KBM-7 (cell line): Measurements from ENCODE around the gene TCERG1L.
"Not testable (repeated sequence)": the region's sequence is repeated elsewhere in the genome, so short reads cannot be mapped to it uniquely, and the experiment has no call there.

ENCODE experiments used
- DNase-seq: peaks from one replicate; pipeline ENCODE4 v3.0.0-alpha.2; 2015
- in situ Hi-C: fragments of 300-500 bp; cut with MboI; formaldehyde crosslinking; loops from 2 replicates; pipeline ENCODE4 v1.14.3; 2020; ENCODE audit warnings: low sequenced_read_pairs, low pct_unique_long_range_greater_than_20kb, mixed read lengths

The TCERG1L gene

DNA sequence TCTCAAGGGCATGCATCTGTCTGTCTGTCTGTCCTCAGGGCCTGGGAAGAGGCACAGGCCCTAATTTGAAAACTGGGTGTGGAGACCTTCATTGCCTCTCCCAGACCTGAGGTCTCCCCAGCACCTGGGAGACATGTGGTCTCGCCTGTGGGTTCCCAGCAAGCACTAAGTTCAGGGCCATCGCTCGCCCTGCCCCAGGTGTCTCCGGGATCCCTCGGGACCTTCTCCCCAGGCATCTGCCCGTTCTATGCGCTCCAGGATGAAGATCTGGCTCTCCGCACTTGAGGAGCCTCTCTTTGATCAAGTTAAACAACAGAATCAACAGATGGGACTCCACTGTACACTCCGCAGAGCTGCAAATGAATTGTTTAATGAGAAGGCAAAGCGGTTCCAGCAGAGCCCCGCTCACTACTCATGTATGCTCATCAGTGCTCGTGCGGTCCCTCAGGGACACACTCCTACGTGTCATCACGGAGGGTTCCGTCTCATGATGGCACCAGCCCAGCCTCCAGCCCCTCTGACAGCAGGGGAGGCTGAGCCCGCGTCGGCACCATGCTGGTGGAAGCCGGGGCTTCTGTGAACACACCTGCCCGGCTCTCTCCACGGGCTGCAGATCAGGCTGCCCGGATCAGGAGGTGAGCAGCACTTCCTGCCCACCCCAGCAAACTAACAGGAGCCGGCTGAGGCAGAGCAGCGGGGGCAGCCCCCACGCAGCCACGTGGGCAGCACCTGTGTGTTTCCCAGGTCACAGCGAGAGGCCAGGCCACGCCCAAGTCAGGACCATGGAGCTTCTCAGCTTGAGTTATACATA lies 132.8 kb downstream of the TCERG1L start:
- no peak for DNase-seq
- in situ Hi-C loops = no loop called here

DNA sequence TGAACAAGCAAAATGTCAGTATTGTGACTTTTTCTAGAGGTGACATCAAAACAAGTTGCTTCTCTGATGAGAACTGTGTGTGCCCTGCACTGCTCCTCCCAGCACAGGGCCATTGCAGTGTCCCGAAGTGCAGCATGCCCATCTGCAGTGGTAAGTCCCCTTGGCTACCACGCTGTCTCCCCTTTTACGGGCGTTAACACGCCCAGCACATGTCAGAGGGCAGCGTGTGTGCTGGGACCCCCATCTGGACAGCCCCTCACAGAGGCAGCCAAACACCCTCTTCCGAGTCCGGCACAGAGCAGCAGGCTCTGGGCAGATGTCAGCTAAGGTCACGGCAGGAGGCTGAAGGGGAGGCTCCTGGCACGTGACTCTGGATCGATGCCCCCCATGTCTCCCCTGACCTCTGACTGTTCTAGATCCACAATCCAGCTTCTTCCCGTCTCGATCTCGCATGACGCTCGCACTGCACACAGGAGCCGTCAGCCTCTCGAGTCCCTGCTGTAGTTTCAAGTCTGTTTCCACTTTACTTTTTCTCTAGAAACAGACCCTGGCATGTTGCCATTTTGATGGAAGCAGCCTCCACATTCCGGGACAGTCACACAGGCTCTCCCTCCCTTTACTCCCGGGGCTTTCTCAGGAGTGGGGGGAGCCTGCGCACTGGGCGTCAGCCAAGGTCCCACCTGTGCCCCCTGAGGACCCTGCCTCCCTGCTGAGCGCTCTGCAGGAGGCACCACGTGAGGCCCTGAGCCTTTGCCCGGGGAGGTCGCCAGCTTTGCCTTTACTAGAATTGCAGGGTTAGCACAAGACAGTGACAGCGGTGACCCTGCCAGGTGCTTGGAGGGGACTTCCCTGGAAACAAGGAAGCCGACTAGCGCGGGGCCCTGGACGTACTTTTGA lies 133.8 kb downstream of the TCERG1L start:
- in situ Hi-C loops = no loop called here
- DNase-seq = no peak

DNA sequence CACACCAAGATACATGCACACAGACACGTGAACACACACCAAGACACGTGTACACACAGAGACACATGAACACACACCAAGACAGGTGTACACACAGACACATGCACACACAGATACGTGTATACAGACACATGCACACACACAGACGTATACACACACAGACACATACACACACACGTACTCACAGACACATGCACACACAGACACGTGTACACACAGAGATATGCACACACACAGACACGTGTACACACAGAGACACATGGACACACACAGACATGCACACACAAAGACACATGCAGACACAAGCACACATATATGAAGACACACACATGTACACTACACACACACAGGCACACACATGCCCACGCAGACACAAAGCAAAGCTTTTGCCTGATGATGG lies 134.6 kb downstream of the TCERG1L start:
- DNase-seq = no peak
- in situ Hi-C loops = no loop called here

DNA sequence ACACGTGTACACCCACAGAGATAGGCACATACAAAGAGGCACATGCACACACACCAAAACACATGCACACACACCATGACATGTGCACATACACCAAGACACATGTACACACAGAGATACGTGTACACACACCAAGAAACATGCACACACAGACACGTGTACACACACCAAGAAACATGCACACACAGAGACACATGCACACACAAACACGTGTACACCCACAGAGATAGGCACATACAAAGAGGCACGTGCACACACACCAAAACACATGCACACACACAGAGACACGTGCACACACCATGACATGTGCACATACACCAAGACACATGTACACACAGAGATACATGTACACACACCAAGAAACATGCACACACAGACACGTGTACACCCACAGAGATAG lies 135.2 kb downstream of the TCERG1L start:
- in situ Hi-C loops = not testable (repeated sequence)

DNA sequence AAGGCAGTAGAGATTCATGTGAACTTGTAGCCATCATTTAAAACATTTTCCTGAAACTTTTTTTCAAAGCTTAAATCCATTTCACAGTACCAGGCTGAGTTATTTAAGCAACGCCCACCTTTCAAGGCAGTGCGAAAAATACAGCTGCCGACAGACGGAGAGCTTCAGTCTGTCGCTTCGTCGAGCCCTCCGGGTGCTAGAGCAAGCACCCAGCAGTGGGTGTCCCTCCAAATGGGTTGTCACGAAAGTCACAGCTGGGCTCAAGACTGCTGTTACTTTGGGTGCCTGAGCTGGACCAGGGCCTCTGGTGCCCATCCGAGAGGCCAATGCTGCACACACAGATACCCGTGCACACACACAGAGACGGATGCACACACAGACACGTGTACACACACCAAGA lies 135.6 kb downstream of the TCERG1L start:
- no peak for DNase-seq
- in situ Hi-C loops = no loop called here

More for the DNA sequence above, 135.2 kb downstream of the TCERG1L start:
- not testable (repeated sequence) for DNase-seq

DNA sequence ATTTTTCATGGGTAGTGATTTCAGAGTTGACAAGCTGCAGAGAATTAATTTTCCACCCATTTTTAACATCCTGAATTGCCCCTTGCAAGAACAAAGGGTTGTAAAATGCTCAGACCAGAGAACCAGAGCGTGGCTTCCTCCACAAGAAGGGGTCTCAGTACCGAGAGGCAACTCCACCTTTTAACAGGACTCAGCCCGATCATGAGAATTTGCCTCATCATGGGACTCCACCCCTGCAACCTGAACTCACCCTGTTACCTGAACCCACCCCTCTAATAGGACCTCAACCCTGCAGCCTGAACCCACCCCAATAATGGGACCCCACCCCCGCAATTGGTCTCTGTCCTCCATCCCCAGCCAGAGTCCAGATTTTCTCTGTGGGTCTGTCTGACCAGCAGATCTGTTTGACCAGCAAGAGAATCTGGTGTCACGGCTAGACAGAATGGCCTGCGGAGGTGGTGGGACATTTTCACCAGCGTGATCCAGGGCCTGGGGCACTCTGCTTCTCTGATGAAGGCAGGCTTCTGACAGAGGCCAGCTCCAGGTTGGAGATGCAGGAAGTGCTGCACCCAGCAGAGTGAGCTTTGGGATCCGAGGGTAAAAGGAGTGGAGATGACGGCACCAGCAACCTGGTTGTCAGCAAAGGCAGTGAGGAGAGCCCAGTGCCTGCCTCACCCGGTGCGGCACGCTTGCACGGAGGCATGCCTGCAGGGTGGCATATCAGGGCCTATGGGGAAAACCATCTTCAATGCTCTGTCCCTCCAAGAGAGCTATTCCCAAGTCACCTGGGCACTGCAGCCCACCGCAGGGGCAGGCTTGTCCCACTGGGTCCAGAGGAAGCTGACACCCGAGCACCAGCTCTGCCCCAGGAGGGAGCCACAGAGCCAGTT lies 136.6 kb downstream of the TCERG1L start:
- in situ Hi-C loops = no loop called here

DNA sequence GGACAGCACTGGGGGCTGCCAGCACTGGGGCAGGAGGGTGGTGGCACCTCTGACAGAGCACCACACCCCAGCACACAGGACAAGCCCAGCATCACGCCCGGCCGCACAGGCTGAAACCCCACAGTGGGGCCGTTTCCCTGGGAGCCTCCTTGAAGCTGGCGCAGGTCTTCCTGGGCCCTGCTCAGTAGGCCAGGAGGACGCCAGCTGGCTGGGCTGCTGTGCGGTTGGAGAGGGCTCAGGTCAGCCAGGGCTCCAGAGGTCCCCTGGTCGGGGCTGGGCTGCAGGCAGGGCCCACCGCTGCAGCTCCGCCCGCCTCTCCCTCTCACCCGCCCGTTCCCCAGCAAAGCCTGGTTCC lies 137.3 kb downstream of the TCERG1L start:
- in situ Hi-C loops = no loop called here
- no peak for DNase-seq

More for the DNA sequence above, 136.6 kb downstream of the TCERG1L start:
- no peak for DNase-seq

DNA sequence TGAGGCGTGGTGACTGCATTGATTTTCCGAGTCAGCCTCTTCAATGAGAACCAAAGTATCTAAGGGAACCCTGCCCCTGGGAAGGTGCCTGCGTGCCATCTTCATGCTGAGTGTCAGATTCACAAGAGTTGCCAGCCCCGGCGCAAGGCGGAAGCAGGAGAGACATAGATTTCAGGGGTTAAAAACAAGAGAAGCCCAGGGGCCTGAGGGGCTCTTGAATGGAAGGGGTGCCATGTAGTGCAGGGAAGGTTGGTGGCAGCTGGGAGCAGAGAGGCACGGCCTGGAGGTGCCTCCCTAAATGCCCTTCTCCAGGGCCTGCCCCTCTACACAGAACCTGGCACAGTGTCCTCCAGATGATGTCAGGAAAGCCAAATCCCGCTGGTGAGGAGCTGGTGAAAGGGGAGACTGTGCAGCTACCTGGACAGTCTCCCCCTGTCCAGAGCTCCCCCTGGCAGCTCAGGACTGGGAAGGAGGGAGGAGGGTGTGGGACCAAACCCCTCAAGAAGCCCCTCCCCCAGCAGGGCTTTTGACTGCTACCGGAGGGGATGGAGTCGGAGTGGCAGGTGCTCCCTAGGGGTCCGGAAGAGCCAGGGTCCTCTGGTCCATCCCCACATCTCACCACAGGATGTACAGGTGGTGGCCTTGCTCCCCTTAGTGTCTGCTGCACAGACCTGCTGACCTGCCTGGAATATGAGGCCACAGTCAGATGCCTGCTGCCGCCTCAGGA lies 137.9 kb downstream of the TCERG1L start:
- no peak for DNase-seq
- in situ Hi-C loops = no loop called here

DNA sequence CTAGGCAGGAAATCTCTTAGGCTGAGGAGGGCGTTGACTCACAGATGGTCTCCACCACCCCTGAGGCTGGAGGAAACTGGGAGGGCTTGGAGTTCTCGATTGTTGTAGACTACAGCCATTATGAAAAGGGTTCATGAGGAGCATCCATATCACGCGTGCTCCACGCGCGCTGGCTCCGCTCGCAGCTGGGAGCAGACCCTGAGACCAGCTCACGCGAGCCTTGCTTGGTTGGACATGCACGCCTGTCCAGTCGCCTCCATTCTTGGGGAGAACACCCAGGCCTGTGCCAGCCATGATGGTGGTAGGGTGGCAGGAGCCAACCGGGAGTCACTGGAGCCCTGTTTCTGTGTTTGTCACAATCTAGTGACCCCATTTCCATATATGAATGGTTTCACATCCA lies 139.1 kb downstream of the TCERG1L start:
- in situ Hi-C loops = no loop called here
- no peak for DNase-seq

DNA sequence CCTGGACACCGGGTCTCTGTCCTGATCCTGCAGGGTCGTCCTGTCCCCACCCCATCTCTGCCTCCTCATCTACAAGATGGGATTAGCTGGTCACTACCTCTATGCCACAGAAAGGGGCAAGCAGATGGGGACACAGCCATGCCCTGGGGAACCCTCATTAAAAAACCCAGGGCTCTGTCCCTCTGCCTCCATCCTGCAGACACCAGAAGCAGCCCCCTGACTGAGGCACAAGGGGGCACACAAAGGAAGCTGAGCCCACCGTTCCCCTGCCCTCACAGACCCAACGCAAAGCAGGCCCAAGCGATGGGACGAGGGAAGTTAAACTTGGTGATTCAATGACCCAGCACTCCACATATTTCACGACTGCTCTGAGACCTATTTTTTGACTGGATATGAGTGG lies 142.4 kb downstream of the TCERG1L start:
- in situ Hi-C loops = no loop called here
- DNase-seq = no peak

DNA sequence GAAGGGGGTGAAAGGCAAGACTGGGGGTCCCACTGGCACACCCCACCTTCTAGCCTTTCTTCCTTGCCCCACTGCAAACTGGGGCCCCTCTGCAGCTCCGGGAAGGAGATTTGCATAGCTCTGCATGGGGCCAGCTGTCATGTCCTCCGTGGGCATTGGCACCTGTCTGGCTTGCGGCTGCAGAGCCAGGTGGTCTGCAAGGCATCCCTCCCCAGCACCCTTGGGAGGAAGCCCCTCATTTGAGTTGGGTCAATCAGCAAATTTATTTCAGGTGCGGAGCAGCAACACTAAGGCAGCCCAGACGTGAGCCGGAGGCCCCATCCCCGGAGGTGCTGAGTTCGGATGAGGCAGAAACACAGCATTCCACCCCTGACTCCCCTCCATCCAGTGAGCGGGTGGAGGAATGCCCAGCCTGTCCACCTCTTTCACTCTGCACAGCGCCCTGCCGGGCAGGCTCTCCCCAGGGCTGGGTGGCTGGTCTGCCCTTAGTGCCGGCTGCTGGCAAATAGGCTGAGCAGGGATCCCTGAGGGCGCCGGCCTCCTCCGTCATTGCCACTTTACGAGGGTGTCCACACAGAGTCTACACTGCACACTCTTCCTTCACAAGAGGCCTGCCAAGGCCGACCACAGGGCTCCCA lies 143.2 kb downstream of the TCERG1L start:
- no peak for DNase-seq
- in situ Hi-C loops = no loop called here

DNA sequence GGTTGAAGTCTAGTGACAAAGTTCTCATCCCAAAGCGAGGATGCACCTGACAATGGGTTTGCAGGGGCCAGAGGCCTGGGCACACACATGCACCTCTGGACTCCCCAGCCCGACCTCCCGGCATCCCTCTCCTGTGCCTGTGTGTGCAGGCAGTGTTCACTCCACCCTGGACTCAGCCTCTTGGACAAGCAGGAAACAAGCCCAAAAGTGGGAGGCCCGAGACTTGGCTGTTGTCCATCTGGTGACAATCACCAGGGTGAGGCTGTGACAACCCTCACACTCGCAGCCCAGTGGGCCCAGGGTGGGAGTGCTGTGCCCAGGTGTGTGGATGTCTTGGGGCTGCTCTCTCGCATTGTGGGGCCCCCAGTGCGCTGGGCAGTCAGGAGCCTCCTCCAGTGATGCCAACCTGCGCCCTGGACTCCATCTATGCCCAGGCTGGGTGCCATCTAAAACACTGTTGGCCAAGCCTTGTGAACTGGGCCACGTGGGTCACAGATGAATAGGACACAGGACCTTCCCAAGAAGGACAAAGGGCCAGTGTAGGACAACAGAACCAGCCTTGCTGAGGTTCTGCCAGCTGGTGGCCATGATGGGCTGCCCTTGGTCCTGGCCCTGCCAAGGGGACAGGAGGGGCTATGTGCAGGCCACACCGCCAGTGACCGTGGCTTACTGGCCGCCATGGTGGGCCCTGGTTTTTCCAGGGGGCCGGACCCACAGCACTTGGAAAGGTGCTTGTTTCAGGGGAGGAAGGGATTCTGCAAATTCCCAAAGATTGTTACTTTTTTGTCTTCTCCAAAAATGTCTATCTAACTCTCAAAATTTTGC lies 144.3 kb downstream of the TCERG1L start:
- in situ Hi-C loops = no loop called here
- DNase-seq = no peak

DNA sequence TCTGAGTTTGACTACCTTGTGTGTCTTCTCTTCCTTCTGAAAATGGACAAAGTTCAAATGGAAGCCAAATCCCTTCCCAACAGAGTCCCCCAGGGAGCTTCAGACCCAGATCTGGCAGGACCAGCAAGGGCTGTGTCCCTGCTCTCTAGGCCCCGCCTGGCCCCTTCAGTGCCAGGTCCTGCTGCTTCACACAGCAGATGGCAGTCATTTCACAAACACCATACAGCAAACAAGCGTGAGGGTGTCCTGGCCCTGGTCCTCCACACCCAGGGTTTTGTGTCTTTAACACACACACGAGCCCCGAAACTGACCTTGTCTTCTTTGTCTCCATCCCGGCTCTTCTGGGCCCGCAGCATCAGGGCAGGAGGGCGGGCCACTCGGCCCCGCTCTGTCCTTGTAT lies 145.0 kb downstream of the TCERG1L start:
- no peak for DNase-seq
- in situ Hi-C loops = no loop called here

DNA sequence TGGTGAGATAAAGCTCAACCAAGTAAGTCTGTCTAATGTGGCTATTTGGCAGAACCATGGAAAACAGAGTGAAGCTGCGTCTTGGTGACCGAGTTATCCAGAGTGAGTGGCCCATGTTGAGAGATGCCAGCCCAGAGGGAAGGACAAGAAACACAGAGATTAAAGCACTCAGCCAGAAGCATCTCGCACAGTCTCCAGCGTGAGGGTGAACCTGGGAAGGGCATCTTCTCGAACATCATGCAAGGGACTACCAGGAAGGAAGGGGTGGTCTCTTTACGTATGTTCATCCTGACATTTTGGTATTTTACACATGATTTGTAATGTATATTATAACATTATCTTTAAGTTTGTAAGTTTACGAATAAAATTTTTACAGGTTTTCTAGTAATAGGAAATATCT lies 146.4 kb downstream of the TCERG1L start:
- no peak for DNase-seq
- in situ Hi-C loops = no loop called here

DNA sequence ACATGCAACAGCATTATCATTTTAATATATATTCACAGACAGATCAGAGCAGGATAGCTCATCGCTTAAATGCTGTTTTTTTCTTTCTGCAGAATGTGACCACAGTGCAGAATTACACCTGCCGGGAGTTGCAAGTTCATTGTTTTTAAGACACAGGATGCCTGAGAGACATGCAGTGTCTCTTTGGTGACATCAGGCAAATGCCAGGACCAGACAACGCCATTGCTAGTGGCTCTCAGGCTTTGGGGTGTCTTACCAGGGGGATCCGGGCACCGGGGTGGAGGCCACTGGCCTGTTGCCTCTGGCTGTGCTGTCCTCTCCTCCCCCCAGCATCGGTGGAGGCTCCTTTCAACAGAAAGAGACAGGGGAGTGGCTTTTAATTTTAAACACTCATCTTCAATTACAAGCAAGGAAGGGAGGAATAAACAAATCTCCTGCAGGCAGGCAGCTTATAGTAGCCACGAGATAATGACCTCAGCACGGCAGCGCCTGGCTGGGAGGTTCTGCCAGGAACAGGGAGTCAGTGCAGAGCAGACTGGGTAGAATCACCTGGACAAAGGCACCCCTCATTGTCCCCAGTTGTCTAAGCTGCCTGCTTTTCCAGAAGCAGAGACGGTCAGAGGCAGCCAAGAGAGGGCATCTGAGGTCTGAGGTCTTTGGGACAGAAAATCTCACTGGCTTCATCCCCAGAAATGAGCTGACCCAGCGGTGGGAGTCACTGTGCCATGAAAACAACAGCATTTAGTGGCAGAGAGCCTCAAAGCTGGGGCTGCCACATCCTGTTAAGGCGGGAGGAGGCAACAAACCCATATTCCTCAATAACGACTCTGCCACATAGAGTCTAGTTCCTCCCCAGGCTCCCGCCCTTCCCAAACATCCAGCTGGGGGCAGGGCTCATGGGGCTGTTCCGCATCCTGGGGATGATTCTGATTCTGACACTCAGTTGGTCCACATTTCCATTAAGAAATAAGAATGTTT lies 148.4 kb downstream of the TCERG1L start:
- no peak for DNase-seq
- in situ Hi-C loops = no loop called here

DNA sequence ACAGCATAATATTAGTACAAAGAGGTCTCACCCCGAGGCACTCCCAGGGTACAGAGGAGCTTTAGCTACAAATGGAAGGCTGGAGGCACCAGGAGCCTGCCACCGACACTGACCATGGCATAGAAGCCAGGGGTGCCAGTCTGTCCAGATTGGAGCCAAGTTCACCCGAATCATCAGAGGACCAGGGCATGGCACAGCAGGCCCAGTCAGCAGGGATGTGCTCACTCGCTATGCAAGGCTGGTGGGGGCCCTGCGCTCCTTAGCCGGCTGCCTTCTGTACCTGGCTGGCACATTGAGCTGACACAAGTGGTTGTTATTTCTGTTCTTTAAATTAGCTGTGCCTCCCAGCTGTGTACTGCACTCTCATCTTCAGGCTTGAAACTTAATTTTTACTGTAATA lies 149.3 kb downstream of the TCERG1L start:
- DNase-seq = no peak
- in situ Hi-C loops = no loop called here

DNA sequence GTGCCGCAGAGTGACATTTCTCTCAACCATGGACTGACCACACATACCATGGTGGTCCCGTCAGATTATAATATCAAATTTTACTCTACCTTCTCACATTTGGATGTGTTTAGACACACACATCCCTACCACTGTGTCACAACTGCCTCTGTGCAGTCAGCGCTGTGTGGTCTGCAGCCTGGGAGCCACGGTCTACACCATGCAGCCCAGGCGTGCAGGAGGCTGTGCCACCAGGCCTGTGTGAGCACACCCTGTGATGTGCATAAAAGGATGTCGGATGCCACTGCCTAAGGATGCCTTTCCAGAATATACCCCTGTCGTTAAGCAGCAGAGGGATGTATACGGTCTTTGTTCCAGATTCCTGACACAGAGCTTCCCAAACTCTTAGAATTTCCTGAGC lies 150.4 kb downstream of the TCERG1L start:
- DNase-seq = no peak
- in situ Hi-C loops = no loop called here
